IPS-NIHi7 (cell line): Measurements from ENCODE around the gene XDH.

Experiments used
- DNase-seq: peaks from one replicate; pipeline ENCODE4 v3.0.0; 2012; ENCODE audit warnings: mixed read lengths; ENCODE audit errors: extremely low spot score

Gene XDH

GRCh38 chr2:31365834-31366505 is 48.6 kb downstream of the XDH start:
- DNase-seq = no peak

DNA sequence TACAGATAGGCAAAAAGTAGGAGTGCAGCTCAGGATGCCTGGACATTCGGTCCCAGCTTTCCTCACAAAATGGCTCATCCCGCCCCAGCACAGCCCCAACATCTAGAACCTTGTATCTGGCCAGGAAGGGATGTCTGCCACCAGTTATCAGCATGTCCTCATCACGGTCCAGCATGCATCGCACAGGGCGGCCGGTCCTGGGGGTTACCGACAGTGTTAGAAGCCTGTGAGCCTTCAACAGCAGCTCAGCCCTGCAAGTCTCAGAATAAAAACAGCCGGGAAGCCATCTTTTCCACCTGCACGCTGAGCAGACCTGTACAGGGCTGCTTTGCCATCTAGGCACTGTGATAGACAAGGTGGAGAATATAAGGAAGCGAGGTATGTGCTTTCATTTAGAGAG is 49.2 kb downstream of the XDH start:
- DNase-seq = no peak

- no peak for DNase-seq
These were observed 50.4 kb downstream of the XDH start for GRCh38 chr2:31363956-31364750.

DNA sequence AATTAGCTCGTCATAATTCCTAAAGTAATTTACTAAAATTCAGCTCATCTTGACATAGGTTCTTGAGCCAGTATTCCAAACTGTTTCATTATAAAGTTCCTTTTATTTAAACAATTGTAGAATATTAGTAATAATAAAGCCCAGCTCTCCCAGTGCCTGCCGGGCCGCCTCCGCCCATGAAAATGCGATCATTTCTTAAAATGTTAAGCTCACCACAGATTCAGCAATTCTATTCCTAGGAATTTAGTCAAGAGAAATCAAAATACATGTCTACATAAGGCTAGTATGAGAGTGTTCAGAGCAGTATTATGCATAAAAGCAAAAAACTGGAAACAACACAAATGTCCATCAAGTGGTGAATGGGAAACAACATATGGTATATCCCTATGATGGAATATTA is 52.0 kb downstream of the XDH start:
- DNase-seq = no peak

DNA sequence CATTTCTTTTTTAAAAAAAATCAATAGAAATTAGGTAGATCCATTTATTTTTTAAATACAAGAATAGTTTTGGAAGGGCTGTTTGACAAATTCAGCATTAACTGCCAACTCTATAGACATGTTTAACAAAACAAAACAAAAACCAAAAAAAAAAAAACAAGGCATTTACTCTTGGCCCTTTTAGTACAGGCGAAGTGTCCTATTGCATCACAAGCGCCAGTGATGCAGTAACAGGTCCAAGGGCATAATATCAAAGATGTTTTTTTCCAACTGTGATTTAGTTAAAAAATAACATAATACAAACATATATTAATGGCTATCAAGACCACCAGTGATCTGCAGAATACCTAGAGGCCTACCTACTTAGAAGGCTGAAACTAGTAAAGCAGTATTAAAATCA is 55.3 kb downstream of the XDH start:
- no peak for DNase-seq

DNA sequence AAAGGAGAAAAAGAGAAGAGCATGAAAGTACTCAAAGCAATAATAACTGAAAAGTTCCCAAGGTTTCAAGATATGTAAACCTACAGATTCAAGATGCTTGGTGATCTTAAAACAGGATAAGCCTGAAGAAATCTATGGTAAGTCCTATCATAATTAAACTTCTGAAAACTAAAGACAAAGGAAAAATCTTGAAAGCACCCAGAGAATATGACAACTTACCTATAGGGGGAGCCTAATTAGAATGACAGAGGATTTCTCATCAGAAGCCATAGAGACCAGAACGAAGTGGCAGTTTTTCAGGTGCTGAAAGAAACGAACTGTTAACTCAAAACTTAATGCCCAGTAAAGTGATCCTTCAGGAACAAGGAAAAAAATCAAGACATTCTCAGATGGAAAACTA is 59.7 kb downstream of the XDH start:
- DNase-seq = no peak

DNA sequence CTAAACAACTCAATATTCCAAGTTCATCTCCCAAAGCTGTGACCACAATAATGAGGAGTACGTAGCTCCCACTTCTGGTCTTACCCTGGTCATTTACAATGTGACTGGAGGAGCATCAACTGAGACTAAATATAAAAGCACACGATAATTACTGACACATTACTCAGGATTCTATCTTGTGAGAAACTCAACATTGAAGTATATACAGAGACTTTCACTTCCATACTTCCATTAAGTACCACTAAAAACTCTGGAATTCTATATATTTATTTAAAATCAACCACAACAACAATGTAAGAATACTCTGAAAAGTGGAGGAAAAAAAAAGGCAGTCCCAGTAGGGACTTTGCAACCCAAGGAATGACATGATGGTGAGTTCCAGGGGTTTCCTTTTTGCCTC is 61.4 kb downstream of the XDH start:
- no peak for DNase-seq

GRCh38 chr2:31349684-31350083 is 64.9 kb downstream of the XDH start:
- DNase-seq = no peak

DNA sequence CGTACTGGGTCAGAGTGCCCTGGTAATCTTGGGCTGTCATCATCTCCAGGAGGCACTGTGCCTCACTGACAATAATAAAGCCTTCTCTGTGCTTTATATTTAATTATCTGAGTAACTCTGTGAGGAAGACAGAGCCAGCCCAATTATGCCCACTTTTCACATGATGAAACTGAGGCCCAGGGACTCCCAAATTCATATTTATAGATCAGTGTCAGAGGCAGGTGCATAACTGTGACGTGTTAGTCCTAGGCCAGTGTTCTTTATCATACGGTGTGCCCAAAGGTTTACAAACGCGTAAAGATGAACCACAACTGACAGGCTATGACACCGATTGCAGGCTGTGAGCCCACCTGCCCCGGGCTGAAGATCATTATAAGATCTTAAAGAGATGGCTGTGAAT is 65.4 kb downstream of the XDH start:
- no peak for DNase-seq

GRCh38 chr2:31348618-31349017 is 65.9 kb downstream of the XDH start:
- DNase-seq = no peak

GRCh38 chr2:31347750-31348149 is 66.8 kb downstream of the XDH start:
- DNase-seq = no peak

GRCh38 chr2:31347319-31347718 is 67.2 kb downstream of the XDH start:
- no peak for DNase-seq

DNA sequence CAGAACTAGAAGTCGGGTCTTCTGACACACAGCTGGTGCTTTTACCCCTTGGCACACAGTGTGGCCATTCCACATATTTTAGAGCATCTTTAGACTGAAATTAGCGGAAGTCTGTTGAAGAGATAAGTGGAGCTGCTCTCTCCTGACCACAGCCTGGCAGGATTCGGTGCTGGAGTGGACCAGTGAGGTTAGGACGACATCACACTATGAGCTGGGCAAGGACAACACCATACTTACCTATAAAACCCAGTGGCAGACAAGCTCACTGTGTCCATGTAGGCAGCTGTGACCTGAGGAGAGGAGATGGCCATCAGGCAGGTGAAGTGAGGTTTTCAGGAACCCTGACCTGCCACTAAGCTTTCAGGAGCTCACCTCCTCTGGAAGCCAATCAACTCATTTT is 70.1 kb downstream of the XDH start:
- DNase-seq = no peak

- no peak for DNase-seq
These were observed 73.2 kb downstream of the XDH start for GRCh38 chr2:31341351-31341750.

DNA sequence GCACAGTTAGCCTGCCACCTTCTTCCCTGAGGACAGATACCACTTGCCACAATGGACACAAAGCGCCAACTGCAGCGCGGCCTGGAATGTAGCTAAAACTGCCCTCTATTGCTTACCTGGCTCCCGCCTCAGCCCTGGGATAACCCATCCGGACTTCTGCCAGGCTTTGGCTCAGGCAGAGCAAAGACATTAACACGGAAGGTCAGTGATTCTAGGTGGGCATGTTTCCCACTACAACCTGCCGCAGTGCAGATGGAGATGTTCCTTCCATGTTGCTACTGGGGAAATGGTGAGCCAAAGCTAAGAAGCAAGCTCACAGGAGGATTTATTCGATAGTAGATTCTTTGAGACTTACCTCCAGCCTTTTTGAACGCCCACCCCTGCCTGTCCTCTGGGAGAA is 74.8 kb downstream of the XDH start:
- DNase-seq = no peak

GRCh38 chr2:31337860-31338259 is 76.7 kb downstream of the XDH start:
- DNase-seq = no peak

GRCh38 chr2:31337197-31337596 is 77.3 kb downstream of the XDH start:
- no peak for DNase-seq

DNA sequence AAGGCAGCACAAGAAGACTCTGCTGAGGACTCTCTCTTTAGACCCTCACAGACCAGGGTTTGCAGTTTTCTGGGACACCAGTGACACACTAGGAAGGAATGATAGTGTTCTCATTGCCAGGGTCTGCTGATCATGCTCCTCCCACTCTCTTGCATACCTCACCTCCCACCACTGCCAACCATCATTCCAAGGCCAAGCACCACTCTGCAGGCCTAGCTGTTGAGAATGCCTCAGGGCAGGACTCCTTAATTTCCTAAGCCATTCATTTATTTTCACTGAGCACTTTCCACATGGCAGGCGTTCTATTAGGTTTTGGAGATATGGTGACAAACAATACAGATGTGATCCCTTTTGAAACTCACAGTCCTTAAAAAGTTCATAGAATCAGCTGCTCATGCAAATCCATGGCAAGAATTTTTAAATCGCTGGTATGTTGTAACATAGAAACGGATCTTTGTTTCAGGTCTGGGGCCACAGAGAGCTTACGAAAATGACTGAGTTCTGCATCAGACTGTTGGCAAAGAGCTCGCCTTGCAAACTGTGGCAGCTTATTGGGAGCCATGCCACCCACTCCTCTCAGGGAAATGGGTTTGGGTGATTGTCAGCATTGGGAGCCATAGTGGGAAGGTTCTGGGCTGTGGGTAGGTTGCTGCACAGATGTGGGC is 78.5 kb downstream of the XDH start:
- peak; percentile 61 for DNase-seq

DNA sequence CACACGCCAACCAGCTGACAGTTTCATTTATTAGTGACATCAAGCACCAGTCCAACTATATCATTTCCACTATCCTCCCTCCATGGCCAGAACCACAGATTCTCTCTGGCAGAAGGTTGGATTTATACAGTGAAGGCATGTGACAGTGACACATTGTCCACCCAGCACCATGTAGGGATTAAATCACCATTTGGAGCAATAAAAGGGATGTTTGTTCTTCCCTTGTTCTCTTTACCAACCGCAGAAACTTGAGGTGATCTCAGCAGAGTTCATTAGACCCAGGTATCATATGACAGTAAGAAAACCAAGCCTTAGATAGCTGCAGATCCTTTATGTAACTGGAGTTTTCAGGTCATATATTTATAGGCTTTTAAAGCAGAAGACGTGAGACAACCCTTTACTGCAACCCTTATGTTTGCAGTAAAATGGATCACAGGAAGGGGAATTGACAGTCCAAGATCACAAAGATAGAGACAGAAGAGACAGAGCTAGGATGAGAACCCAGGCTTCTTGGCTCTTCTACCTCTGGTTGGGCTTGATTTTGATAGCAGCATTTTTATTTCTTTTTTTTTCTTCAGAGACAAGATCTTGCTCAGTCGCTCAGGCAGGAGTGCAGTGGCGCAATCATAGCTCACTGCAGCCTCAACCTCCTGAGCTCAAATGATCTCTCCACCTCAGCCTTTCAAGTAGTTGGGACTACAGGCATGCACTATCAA is 80.1 kb downstream of the XDH start:
- DNase-seq = no peak

- peak; percentile 88 for DNase-seq
These were observed 80.9 kb downstream of the XDH start for GRCh38 chr2:31333527-31334183.

DNA sequence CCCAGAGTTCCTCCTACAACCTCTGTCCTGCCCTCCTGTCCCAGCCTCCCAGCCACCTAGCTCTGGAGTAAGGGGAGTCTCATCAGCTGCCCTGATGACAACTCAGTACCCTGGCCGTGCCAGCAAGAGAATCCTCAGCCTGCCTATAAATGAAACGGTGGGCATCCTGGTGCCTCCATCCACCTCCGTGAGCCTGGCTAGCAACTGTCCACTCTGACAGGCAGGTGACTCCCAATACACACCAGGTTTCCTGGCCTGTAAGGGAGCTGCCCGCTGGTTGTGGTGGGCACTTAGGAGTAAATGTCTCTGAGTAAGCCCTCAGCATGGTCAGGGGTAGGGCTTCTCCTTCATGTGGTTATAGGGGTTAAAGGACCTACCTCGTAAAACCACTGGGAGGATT is 81.5 kb downstream of the XDH start:
- no peak for DNase-seq

GRCh38 chr2:31332521-31332920 is 82.0 kb downstream of the XDH start:
- DNase-seq = no peak
